HG02870 (cell line): ENCODE results near the gene ZKSCAN7.
"Not testable (repeated sequence)": the region's sequence is repeated elsewhere in the genome, so short reads cannot be mapped to it uniquely, and the experiment has no call there.

Source experiments
- ATAC-seq: cut with Tn5 transposase; IDR thresholded peaks from one replicate; pipeline ENCODE4 v1.9.1; 2021; ENCODE audit warnings: mild to moderate bottlenecking, moderate library complexity; ENCODE audit not compliant: unreplicated experiment

ZKSCAN7 gene

GRCh38 chr3:44576613-44577012 lies 21.6 kb downstream of the ZKSCAN7 start:
- ATAC-seq, result no peak

DNA sequence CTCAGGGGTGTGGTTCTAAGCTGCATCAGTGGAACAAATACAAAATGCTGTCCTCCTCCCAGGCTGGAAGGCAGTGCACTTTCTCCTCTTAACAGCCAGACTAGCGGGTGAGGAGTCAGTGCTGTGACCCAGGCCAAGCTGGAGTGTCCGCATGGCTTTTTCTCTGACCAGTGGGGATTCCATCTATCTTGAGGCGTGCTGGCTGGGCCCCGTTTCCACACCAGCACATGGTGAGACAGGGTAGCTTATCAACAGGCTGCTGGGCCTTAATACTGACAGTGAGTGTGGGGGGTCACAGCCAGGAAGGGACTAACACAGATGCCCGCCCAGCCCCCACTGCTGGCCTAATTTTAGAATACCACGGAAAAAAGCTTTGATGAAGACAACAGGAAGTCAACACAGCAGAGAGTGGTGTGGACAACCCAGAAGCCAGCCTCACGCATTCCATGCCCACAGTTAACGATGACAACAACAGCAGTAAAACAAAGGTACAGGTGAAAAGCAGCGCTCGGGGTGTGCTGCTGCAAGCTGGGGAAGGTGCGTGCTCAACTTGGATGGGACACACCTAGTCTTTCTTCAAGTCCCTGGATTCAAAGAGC lies 22.5 kb downstream of the ZKSCAN7 start:
- not testable (repeated sequence) for ATAC-seq

DNA sequence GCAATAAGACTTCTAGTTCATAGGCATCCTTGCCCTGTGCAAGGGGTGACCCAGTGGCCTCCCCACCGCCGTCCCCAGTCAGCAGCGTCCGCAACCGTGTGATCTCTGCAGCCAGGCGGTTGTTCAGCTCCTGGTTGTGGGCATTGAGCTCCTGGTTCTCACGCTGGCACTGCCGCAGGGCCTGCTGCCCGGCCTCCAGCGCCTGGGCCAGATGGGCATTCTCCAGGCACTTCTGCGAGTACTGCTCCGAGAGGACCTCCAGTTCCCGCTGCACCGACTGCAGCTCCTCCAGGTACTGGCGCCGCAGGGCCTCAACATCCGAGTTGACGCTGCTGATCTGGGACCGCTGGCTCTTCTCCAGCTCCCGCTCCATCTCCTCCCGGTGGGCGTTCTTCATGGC lies 23.3 kb downstream of the ZKSCAN7 start:
- not testable (repeated sequence) for ATAC-seq

- not testable (repeated sequence) for ATAC-seq
These were observed 24.0 kb downstream of the ZKSCAN7 start for GRCh38 chr3:44578924-44579515.

- not testable (repeated sequence) for ATAC-seq
These were observed 24.8 kb downstream of the ZKSCAN7 start for GRCh38 chr3:44579749-44580148.

GRCh38 chr3:44580971-44581370 lies 26.0 kb downstream of the ZKSCAN7 start:
- not testable (repeated sequence) for ATAC-seq

- ATAC-seq, result peak; percentile 81
These were observed 29.9 kb downstream of the ZKSCAN7 start, which contains the start of gene ZNF660 for GRCh38 chr3:44584646-44585501. Gene ZNF660 (plus strand): TSS chr3:44584964. CDS start chr3:44594194, 9,230 bp downstream.

DNA sequence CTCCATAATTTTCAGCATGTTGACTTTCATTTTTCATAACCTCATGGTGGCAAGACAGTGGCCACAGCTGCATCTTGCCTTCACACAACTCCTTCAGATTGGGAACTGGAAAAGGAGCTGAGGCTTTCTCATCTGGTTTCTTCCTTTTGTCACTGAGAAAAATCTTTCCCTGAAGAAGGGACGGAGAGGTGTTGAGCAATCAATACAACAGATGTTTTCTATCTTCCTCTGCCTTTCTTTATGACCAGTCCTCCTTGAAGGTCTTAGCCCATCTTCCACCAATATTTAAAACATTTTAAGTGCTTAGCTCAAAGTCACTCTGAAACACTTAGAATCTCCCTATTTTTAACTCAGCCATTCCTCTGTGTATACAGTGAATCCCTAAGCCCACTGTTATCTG lies 41.6 kb downstream of the ZKSCAN7 start:
- ATAC-seq, result no peak

DNA sequence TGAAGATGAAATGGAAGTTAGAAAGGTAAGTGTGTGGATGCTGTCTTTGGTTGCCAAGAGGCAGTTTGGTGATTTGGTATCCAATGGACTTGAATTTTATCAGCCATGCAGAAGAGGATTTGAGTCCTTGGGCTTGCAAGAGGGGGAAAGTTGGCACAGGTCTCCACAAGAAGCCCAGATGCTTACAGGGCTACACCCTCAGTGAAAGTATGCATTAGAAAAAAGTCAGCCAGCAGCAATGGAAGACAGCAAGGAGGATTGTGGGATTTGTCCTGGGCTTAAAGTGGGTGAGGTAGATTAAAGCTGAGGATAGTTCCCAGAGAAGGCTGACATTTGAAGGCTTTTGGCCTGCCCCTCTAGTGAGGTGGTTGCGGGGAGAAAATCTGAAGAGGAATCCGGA lies 46.8 kb downstream of the ZKSCAN7 start:
- no peak for ATAC-seq

- ATAC-seq, result no peak
These were observed 57.7 kb downstream of the ZKSCAN7 start for GRCh38 chr3:44612678-44613077.
